ENCODE data around the gene VWA7. TPM values are rescaled to one million over a fixed set of nuclear protein-coding genes. Genes with fewer than 3 reads are reported as not detected.

VWA7 gene
- total RNA-seq, 2 donors from 2014 or later = 0.68 to 2.6 TPM

GRCh38 chr6:31768363-31769257 lies 8.5 kb downstream of the VWA7 start:
- ATAC-seq = no peak
- no peaks in the 10 kb centered on the region for H3K9me3 Mint-ChIP-seq
- H3K36me3 Mint-ChIP-seq = peaks cover 0 to 4% of the 10 kb centered on the region in 2 donors
- H3K27ac Mint-ChIP-seq = no peak overlapping the region
- no peak for DNase-seq (ENCODE audit: low spot score in 2 of 2)

DNA sequence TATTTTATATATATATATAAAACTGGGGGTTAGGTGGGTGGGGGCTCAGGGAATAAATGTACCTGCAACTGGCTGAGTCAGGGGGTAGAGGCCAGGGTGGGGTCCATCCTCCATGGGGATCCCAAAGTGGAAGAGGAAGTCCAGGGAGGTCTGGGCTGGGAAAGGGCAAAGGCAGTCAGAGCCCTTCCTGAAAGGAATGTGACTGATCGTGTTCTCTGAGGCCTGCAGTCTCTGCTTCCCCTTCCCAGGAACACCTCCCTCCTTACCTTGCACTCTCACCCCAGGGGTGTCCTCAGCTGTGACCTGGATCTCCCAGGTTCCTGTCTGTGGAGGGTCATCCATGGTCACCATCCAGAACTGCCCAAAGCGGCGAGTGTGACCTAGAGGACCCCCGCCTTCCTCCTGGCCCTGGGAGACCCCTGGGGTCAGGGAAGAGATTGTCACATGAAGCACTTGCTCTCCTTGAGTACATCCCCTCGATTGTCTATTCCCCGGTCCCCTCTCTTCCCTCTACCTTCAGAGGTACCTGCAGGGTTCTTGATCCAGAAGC lies 10.0 kb downstream of the VWA7 start:
- ATAC-seq (no peak), DNase-seq (ENCODE audit: low spot score in 2 of 2) (no peak)
- H3K9me3 Mint-ChIP-seq = no peaks in the 10 kb centered on the region
- no peak overlapping the region for H3K27ac Mint-ChIP-seq
- H3K36me3 Mint-ChIP-seq = peaks cover 5 to 8% of the 10 kb centered on the region in 2 donors

- DNase-seq (ENCODE audit: low spot score in 2 of 2) (no peak), ATAC-seq (no peak)
- H3K9me3 Mint-ChIP-seq = no peaks in the 10 kb centered on the region
- H3K27ac Mint-ChIP-seq = no peak overlapping the region
- peaks cover 8 to 11% of the 10 kb centered on the region in 2 donors for H3K36me3 Mint-ChIP-seq
Measured at GRCh38 chr6:31765910-31766794, 11.0 kb downstream of the VWA7 start.

- Mint-ChIP-seq H3K36me3 (peaks cover 14 to 16% of the 10 kb centered on the region in 2 donors), H3K27ac (peak overlapping the region in 1 of 2 donors; percentile 74), H3K9me3 (no peaks in the 10 kb centered on the region)
- DNase-seq (ENCODE audit: low spot score in 2 of 2) (no peak), ATAC-seq (no peak)
Measured at GRCh38 chr6:31765559-31765909, 11.6 kb downstream of the VWA7 start.

DNA sequence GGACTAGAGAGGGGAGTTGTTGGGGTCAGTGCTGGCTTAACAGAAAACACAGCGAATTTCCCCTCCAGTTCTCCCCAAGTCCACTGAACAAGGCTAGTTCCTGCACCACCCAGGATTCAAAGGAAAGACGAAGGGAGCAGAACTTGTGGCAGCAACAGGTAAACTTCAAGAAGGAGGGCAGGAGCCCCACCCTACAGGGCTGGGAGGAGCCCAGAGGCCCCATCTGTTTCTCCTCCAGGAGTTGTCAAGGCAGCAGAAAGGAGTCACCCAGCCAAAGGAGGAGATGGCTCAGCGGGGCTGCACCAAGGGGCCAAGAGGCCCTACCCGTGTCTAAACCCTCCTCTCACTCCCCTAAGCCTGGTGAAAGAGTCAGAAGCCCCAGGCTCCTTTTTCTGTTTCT lies 12.9 kb downstream of the VWA7 start:
- DNase-seq (ENCODE audit: low spot score in 2 of 2) (no peak), ATAC-seq (no peak)
- no peaks in the 10 kb centered on the region for H3K9me3 Mint-ChIP-seq
- peaks cover 25 to 30% of the 10 kb centered on the region in 2 donors for H3K36me3 Mint-ChIP-seq
- H3K27ac Mint-ChIP-seq = peak overlapping the region; percentile 41 to 79

GRCh38 chr6:31763619-31763940 lies 13.5 kb downstream of the VWA7 start:
- Mint-ChIP-seq H3K36me3 (peaks cover 25 to 35% of the 10 kb centered on the region in 2 donors), H3K9me3 (no peaks in the 10 kb centered on the region), H3K27ac (peak overlapping the region; percentile 24 to 79)
- DNase-seq (ENCODE audit: low spot score in 2 of 2) (no peak), ATAC-seq (no peak)

GRCh38 chr6:31762878-31763618 lies 14.1 kb downstream of the VWA7 start:
- ATAC-seq = no peak

DNA sequence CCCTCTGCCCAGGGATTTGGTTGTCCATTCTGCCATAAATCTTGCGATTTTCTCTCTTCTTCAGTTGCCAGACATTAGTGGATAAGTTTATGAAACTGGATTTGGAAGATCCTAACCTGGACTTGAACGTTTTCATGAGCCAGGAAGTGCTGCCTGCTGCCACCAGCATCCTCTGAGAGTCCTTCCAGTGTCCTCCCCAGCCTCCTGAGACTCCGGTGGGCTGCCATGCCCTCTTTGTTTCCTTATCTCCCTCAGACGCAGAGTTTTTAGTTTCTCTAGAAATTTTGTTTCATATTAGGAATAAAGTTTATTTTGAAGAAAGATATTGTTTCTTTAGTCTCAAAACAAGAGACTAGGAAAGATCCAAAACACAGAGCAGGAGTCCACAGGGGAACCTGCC lies 14.8 kb downstream of the VWA7 start, which contains the start of gene SAPCD1:
SAPCD1 (plus strand) TSS at position 301 of the 400 bp plus-strand sequence. CDS start 399 bp downstream, outside the sequence.
- ATAC-seq (no peak), DNase-seq (ENCODE audit: low spot score in 2 of 2) (no peak)
- Mint-ChIP-seq H3K27ac (peak within 1 kb of the TSS; percentile 79 to 93), H3K9me3 (no peaks in the 10 kb centered on the region), H3K36me3 (peaks cover 25 to 42% of the 10 kb centered on the region in 2 donors)

More at GRCh38 chr6:31762878-31763618, 14.1 kb downstream of the VWA7 start:
- Mint-ChIP-seq H3K27ac (peak overlapping the region in 1 of 2 donors; percentile 79), H3K36me3 (peaks cover 25 to 39% of the 10 kb centered on the region in 2 donors), H3K9me3 (no peaks in the 10 kb centered on the region)
- no peak for DNase-seq (ENCODE audit: low spot score in 2 of 2)

DNA sequence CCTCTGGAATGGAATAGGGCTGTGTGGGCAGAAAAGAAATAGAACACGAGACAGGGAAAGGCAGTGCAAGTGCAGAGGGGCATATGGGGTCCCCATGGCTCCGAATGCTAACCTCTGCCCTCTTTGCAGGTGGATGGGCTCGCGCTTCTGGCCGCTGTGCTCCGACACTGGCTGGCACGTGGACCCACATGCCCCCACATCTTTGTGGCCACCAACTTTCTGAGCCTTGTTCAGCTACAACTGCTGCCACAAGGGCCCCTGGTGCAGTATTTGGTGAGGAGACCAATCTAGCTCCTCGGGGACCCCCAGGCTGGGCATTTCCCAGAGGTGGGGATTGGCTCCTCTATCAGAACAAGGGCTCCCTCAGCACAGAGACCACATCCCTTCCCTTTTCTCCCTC lies 15.8 kb downstream of the VWA7 start:
- peaks cover 25 to 42% of the 10 kb centered on the region in 2 donors for H3K36me3 Mint-ChIP-seq
- DNase-seq (ENCODE audit: low spot score in 2 of 2) (no peak), ATAC-seq (no peak)
- no peak overlapping the region for H3K27ac Mint-ChIP-seq
- no peaks in the 10 kb centered on the region for H3K9me3 Mint-ChIP-seq

DNA sequence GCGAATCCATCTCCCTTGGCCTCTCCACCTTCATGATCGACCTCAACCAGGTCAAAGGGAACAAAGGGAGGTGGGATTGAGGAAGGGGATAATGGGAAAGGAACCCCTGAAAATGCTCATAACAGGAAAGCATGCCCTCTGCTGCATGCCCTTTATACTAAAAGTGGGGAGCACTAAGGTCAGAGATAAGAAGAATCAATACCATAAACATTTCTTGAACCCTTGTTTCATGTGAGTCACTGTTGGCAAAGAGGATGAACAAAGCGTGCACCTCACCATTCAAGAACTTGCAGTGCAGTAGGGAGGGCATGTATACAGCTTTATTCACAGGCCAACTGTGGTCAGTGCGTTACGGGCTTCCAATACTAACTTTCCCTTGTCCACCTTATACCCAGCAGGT lies 16.3 kb downstream of the VWA7 start:
- Mint-ChIP-seq H3K27ac (peak overlapping the region in 1 of 2 donors; percentile 16), H3K9me3 (no peaks in the 10 kb centered on the region), H3K36me3 (peaks cover 25 to 42% of the 10 kb centered on the region in 2 donors)
- no peak for ATAC-seq
- DNase-seq (ENCODE audit: low spot score in 2 of 2) = no peak

DNA sequence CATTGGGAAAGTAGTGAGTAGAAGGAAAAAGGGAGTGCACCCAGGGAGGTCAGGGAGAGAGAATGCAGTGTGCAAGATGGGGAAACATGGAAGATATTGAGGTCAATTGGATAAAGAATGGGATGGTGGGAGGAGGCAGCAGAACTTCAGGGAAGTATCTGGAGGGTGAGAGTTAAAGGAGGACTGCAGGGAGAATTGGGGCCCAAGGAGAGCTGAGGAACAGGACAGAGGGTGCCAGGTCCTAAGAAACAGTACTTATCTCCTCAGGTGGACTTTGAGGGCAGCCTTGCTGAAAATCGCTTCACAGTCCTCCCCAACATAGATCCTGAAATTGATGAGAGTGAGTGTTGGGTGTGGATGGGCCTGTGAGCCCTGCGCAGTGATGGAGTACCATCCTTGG lies 18.8 kb downstream of the VWA7 start:
- ATAC-seq = no peak
- Mint-ChIP-seq H3K9me3 (no peaks in the 10 kb centered on the region), H3K27ac (peak overlapping the region in 1 of 2 donors; percentile 78), H3K36me3 (peaks cover 18 to 42% of the 10 kb centered on the region in 2 donors)
- DNase-seq (ENCODE audit: low spot score in 2 of 2) = no peak

DNA sequence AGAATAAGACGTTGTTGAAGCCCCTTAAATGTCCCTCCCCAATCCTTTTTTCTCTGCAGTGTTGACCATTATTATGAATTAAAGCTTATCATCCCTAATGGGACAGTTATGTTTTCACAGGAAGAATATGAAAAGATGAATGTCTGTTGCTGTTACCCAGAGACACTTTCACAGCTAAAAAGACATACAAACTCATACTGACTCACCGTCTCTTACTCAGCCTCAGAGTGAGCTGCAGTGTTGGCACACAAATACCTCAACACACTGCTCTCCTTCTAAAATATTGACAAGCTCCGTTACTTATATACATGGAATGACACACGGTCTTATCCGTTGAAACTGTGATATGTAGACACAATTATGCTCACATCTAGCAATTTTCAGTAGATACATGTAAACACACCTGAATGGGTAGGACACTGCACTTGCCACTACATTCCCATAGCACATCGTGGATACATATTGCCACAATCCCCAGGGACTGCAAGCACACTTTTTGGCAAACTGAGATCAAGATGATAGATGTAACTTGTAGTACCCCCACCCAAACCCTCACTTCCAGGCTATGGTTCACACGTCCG lies 24.3 kb downstream of the VWA7 start:
- H3K9me3 Mint-ChIP-seq = no peaks in the 10 kb centered on the region
- H3K27ac Mint-ChIP-seq = peak overlapping the region; percentile 28 to 33
- peaks cover 0 to 5% of the 10 kb centered on the region in 2 donors for H3K36me3 Mint-ChIP-seq
- DNase-seq (ENCODE audit: low spot score in 2 of 2) (no peak), ATAC-seq (no peak)

GRCh38 chr6:31750411-31751022 lies 26.6 kb downstream of the VWA7 start:
- ATAC-seq (no peak), DNase-seq (ENCODE audit: low spot score in 2 of 2) (no peak)
- no peak overlapping the region for H3K27ac Mint-ChIP-seq
- H3K36me3 Mint-ChIP-seq = peaks cover 6 to 10% of the 10 kb centered on the region in 2 donors
- no peaks in the 10 kb centered on the region for H3K9me3 Mint-ChIP-seq

- ATAC-seq (no peak), DNase-seq (ENCODE audit: low spot score in 2 of 2) (no peak)
- H3K9me3 Mint-ChIP-seq = no peaks in the 10 kb centered on the region
- H3K27ac Mint-ChIP-seq = no peak overlapping the region
- peaks cover 6 to 15% of the 10 kb centered on the region in 2 donors for H3K36me3 Mint-ChIP-seq
Measured at GRCh38 chr6:31749301-31750036, 27.7 kb downstream of the VWA7 start.

DNA sequence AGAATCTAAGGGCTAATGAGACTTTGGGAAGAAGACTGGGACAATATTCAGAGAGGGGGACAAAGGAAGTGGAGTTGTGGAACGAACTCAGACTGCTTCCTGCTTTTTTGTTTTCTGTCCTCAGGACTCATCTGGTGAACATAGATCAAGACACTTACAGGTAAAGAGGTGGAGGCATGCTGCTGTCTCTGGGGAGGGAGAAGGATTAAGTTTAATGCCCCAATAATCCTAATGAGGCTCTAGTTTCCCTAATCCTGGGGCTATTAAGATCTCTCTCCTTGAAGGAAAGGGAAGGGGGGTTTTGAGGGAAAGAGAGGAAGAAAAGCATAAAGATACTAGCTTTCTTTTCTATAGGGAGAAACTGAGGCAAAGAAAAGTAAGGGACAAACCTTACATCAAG lies 32.7 kb downstream of the VWA7 start:
- no peaks in the 10 kb centered on the region for H3K9me3 Mint-ChIP-seq
- H3K36me3 Mint-ChIP-seq = peaks cover 22 to 58% of the 10 kb centered on the region in 2 donors
- DNase-seq (ENCODE audit: low spot score in 2 of 2) (no peak), ATAC-seq (no peak)
- H3K27ac Mint-ChIP-seq = peak overlapping the region in 1 of 2 donors; percentile 17
